Articular chondrocyte of knee joint (primary cell): Measurements from ENCODE around the gene DLX4. TPM values are rescaled to one million over a fixed set of nuclear protein-coding genes. Genes with fewer than 3 reads are reported as not detected.

Experiments used
- small RNA-seq: library from RNA; depleted of rRNA; stranded (forward); fragments of <200 nt; gene quantifications from one replicate; pipeline ENCODE3, GENCODE V24; 2012
- total RNA-seq: library from RNA; depleted of rRNA; stranded (reverse); fragments of >200 nt; gene quantifications from 2 replicates; pipeline ENCODE4 v1.2.3, GENCODE V29; 2012

DLX4 gene, protein sequence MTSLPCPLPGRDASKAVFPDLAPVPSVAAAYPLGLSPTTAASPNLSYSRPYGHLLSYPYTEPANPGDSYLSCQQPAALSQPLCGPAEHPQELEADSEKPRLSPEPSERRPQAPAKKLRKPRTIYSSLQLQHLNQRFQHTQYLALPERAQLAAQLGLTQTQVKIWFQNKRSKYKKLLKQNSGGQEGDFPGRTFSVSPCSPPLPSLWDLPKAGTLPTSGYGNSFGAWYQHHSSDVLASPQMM
- 1.8 and 8.0 TPM in 2 replicates for total RNA-seq

GRCh38 chr17:49969134-49969759 lies at the start of gene DLX4:
DLX4 (plus strand) TSS chr17:49969190; CDS start chr17:49969469, 279 bp downstream.

GRCh38 chr17:49995055-49995738 lies 26.2 kb downstream of the DLX4 start, which contains the start of gene DLX3:
DLX3 (minus strand) TSS chr17:49995224; CDS start chr17:49994998, 226 bp downstream.

Small RNA genes within 50 kb of the gene (small RNA-seq; reads per million reads assigned to genes)
- gene RNU6-1313P: not detected

Other genes starting within 250 kb of the DLX4 start
- 3.3 and 3.6 TPM in 2 replicates for gene FAM117A, start 205.1 kb upstream of the DLX4 start, total RNA-seq
- 43.3 and 46.6 TPM in 2 replicates for gene KAT7, start 180.5 kb upstream of the DLX4 start, total RNA-seq
- gene TAC4, start 121.1 kb upstream of the DLX4 start, total RNA-seq: not detected in 2 replicates
- gene DLX3, start 26.0 kb downstream of the DLX4 start, total RNA-seq: 6.5 and 8.6 TPM in 2 replicates
- gene ITGA3, start 86.9 kb downstream of the DLX4 start, total RNA-seq: 62.0 and 84.3 TPM in 2 replicates
- 32.4 and 37.0 TPM in 2 replicates for gene PDK2, start 126.2 kb downstream of the DLX4 start, total RNA-seq
- 0.86 and 1.0 TPM in 2 replicates for gene SAMD14, start 161.0 kb downstream of the DLX4 start, total RNA-seq
- 51.7 and 52.9 TPM in 2 replicates for gene PPP1R9B, start 181.5 kb downstream of the DLX4 start, total RNA-seq
- gene SGCA, start 196.8 kb downstream of the DLX4 start, total RNA-seq: 9.8 and 13.3 TPM in 2 replicates
- 1,350 and 1,566 TPM in 2 replicates for gene COL1A1, start 232.4 kb downstream of the DLX4 start, total RNA-seq